Urothelium cell line (cell line): ENCODE measurements around the gene KRT9.
"Not testable (repeated sequence)": the region's sequence is repeated elsewhere in the genome, so short reads cannot be mapped to it uniquely, and the experiment has no call there.

Experiments used
- DNase-seq: peaks from one replicate; pipeline ENCODE4 v3.0.0; 2011; ENCODE audit warnings: low spot score, mixed read lengths
- FAIRE-seq: peaks from 2 replicates; lab custom pipeline; 2011; peaks lifted over from hg19 to GRCh38; lab: Jason Lieb, UNC

The KRT9 gene

DNA sequence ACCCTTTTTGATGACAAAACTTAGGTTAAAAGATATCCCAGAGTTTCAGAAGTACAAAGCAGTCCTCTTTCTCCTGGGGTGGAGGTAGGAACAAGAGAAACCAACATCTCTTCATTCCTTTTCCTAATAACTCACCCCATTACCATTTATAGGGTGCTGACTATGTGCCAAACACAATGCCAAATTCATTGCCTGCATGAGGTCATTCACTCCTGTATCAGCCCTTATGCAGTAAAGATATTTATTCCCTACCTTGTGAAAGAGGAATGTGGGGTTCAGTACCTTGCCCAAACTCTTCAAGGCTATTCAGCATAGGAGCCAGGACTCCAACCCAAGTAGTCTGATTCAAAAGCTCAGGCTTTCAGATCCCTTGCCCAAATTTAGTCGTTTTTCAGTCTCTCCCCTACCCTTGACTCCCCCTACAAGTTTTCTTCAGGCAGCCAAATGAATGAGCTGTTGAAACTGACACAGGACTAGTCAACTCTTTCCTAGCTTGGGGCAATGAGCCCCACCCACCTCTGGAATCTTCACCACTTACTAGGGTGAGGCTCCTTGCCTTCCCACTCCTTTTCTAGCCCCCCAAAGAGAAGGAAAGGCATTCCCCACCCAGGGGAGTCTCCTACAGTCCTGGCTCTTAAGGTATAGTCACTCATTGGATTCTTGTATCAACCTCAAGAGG, 9.0 kb upstream of the KRT9 start:
- FAIRE-seq (no peak), DNase-seq (no peak)

- no peak for FAIRE-seq
- no peak for DNase-seq
These were observed 8.4 kb upstream of the KRT9 start for GRCh38 chr17:41580244-41580575.

GRCh38 chr17:41579484-41580243, 7.8 kb upstream of the KRT9 start:
- DNase-seq: peak; percentile 87
- no peak for FAIRE-seq

GRCh38 chr17:41578971-41579370, 7.1 kb upstream of the KRT9 start:
- DNase-seq: no peak
- FAIRE-seq: no peak

DNA sequence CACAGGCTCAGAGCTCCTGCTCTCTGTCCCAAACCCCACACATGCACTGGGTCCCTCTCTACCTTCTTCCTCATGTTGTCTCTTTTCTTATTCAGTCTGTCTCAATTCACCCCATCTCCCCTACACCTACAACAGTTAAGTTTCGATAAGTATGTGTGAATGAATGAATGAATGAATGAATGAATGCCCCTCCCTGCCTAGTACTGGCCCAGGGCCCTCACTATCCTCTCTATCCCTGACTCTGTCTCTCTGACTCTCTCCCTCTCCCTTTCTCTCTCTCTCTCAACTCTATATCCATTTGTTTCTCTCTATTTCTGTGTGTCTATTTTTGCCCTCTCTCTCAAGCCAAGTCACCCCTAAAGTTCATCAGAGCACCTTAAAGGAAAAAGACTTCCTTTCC, 6.7 kb upstream of the KRT9 start:
- no peak for FAIRE-seq
- DNase-seq: no peak

GRCh38 chr17:41576740-41577139, 4.9 kb upstream of the KRT9 start:
- not testable (repeated sequence) for FAIRE-seq, DNase-seq

GRCh38 chr17:41575336-41575735, 3.5 kb upstream of the KRT9 start:
- no peak for FAIRE-seq

DNA sequence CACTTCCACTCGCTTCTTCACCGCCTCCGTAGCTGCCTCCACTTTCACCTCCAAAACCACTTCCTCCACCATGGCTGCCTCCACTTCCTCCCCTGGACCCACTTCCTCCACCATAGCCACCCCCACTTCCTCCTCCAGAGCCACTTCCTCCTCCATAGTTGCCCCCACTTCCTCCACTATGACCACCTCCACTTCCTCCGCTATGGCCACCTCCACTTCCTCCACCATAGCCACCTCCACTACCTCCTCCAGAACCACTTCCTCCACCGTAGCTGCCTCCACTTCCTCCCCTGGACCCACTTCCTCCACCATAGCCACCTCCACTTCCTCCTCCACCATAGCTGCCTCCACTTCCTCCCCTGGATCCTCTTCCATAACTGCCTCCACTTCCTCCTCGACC, 4.5 kb downstream of the KRT9 start:
- FAIRE-seq (peak; percentile 84), DNase-seq (no peak)

More at GRCh38 chr17:41575336-41575735, 3.5 kb upstream of the KRT9 start:
- no peak for DNase-seq

GRCh38 chr17:41565338-41565737, 6.5 kb downstream of the KRT9 start:
- FAIRE-seq (no peak), DNase-seq (no peak)

- DNase-seq (no peak), FAIRE-seq (no peak)
These were observed 8.2 kb downstream of the KRT9 start for GRCh38 chr17:41563607-41564170.

DNA sequence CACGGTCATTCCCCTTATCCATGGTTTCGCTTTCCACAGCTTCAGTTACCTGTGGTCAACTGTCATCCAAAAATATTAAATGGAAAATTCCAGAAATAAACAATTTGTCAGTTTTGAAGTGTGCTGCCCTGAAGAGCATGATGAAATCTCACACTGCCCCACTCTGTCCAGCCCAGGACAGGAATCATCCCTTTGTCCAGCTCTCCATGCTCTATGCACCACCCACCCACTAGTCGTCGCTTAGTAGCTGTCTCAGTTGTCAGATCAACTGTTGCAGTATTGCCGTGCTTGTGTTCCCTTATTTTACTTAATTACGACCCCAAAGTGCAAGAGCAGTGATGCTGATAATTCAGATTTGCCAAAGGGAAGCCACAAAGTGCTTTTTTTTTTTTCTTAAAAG, 10.3 kb downstream of the KRT9 start:
- no peak for FAIRE-seq

GRCh38 chr17:41559548-41559947, 12.3 kb downstream of the KRT9 start:
- DNase-seq: no peak
- no peak for FAIRE-seq

More for the DNA sequence above, 10.3 kb downstream of the KRT9 start:
- DNase-seq: no peak

- FAIRE-seq (peak; percentile 77), DNase-seq (no peak)
These were observed 14.9 kb downstream of the KRT9 start for GRCh38 chr17:41556931-41557330.

GRCh38 chr17:41556306-41556705, 15.6 kb downstream of the KRT9 start:
- no peak for DNase-seq
- FAIRE-seq: no peak

- DNase-seq (no peak), FAIRE-seq (no peak)
These were observed 16.6 kb downstream of the KRT9 start for GRCh38 chr17:41555105-41555887.

DNA sequence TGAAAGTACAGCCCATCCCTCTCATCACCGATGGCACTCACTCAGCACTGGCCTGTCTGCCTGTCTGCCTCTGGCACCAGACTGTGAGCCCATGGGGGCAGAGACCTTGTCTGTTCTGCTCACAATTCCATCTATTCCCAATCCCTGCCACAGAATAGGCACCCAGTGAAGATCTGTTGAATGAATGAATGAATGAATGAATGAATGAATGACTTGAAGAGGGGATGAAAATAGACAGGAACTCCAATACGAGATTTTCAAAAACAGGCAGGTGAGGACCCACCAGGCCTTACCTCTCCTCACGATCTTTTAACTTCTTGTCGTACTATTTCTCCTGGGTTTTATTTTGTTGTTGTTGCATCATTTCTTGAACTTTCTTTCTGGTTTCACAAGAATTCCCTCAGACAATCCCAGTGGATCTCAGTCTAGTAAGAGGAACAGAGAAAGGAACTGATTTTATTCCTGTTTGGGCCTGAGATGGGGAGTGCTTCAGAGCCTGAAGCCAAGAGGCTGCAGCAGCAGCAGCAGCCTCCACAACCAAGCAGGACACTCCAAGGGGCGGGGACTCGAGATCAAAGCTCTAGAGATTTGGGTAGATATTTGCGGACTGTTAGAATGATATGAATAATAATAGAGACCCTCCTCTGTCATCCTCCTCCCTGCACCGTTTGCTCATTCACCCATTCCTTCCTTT, 17.7 kb downstream of the KRT9 start:
- DNase-seq: no peak
- FAIRE-seq: peak; percentile 9

DNA sequence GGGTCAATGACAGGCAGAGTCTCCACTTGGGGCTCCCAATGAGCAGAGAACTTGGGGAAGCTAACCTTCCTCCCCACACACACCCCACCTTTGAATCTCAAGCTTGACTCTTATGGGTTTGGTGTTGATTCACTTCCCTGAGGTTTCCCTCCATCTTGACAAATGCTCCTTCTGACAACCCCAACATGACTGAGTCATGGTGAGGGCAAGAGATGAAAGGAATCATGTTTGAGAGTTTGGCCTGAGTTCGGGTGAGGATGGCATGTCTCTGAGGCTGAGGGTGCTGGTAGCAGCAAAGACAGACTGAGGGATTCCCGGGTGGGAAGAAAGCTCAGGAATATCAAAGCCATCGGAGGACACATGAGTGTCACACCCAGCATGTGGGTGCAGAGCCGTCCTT, 18.7 kb downstream of the KRT9 start:
- FAIRE-seq (no peak), DNase-seq (no peak)

GRCh38 chr17:41552455-41552854, 19.4 kb downstream of the KRT9 start:
- FAIRE-seq: peak; percentile 37
- DNase-seq: no peak

DNA sequence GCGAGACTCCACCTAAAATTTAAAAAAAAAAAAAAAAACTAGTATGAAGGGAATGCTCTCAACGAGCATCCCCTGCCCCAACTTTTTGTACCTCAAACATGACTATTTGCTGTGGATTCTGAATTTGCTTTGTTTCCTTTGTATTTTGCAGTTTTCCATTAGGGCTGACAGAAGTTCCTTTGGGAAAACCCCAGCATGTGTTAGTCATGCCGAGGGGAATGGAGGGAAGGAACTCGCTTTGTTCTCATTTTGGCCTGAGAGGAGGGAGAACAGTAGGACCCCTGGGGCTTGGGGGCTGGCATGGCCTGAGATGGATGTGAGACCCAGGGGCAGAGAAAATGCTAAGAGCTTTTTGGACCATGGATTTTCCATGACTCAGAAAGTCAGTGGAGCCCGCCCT, 20.5 kb downstream of the KRT9 start:
- no peak for FAIRE-seq

DNA sequence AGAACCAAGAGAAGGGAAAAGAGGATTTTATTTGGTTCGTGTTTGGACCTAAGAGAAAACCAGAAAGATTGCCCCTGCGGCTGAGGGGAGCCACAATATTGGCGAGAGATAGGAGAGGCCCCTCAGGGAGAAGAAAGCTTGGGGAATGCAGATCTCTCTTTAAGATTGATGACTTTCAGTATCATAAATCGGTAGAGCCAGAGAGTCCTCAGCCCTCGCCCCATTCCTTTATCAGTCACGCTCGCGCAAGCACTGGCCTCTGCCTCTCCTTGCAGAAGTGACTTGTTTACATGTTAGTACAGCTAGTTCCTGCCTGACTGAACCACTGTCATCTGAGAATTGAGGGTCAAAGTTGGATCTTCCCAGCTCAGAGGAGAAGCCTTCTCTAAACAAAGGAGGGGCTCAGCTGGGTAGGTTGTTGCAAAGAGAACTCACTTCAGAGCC, 22.2 kb downstream of the KRT9 start:
- DNase-seq (no peak), FAIRE-seq (no peak)

More for the DNA sequence above, 20.5 kb downstream of the KRT9 start:
- DNase-seq: no peak
